Left ventricle myocardium inferior (tissue), 1 donor: Measurements from ENCODE around the gene GPRIN1. TPM values are rescaled to one million over a fixed set of nuclear protein-coding genes. Genes with fewer than 3 reads are reported as not detected.

Experiments
- DNase-seq: peaks from one replicate; pipeline ENCODE4 v3.0.0-alpha.2; 2020
- H3K27ac ChIP-seq: fragments of 200-600 bp; replicated peaks from 2 replicates; pipeline ENCODE4 v1.8.0; 2021
- H3K27me3 ChIP-seq: fragments of 200-600 bp; 2 replicates; pipeline ENCODE4 v1.8.0; 2021; ENCODE audit warnings: low read depth
- H3K36me3 ChIP-seq: fragments of 200-600 bp; 2 replicates; pipeline ENCODE4 v1.8.0; 2021
- H3K4me1 ChIP-seq: fragments of 200-600 bp; 2 replicates; pipeline ENCODE4 v1.8.0; 2021
- H3K4me3 ChIP-seq: fragments of 200-600 bp; 2 replicates; pipeline ENCODE4 v1.8.0; 2021; ENCODE audit warnings: mild to moderate bottlenecking, moderate library complexity
- H3K9me3 ChIP-seq: fragments of 200-600 bp; replicated peaks from 2 replicates; pipeline ENCODE4 v1.8.0; 2021
- intact Hi-C: fragments of 100-400 bp; cut with micrococcal nuclease; formaldehyde crosslinking; loops from one replicate; pipeline ENCODE4 v1.11.0; 2022
- total RNA-seq: library from RNA; stranded (reverse); fragmentation: NEBNext Ultra II Directional; extraction: Animal tissue kit (Norgen Biotek cat#: 25700); gene quantifications from one replicate; pipeline ENCODE4 v1.2.1, GENCODE V29; 2021
- TF ChIP-seq, protein P1 (sequence below): fragments of 200-600 bp; IDR thresholded peaks from 2 replicates; pipeline ENCODE4 v1.8.0; 2021; ENCODE audit warnings: antibody characterized with exemption, mild to moderate bottlenecking, borderline replicate concordance
- donor health status: DM: no; HTN: yes; CAD: no; lungs with severe emphysema.

GPRIN1 gene
- total RNA-seq, 1 donor from 2014 or later, result 0.58 TPM

DNA sequence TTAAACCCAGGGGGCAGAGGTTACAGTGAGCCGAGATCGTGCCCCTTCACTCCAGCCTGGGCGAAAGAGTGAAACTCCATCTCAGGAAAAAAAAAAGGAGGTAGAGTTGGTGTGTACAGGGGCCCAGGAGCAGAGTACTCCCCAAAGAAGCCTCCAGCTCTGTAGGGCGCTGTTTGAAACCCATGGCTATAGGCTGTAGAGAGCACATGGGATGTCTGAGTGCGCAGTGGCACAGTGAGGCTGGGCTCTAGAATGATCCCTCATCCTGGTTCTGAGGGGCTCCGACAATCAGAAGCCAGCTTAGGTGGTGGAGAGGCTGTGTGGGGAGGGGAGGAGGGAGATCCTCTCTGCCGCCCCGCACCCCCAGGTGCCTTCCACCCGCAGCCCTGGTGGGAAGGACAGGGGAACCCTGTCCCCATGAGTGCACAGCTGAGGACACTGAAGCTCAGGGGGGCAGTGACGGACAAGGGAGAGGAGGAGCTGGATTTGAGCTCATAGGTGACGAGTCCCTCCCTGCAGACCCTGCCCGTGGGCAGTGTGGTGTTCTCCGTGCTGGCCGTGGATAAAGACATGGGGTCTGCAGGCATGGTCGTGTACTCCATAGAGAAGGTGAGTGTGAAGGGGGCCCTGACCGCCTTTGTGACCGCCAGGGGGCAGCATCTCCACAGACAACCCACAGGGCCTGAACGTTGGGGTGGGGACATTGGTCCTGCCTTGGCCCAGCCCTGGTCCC is 36.2 kb downstream of the GPRIN1 start:
- H3K4me3 ChIP-seq, result no peak overlapping the region
- H3K36me3 ChIP-seq, result no peaks in the 10 kb centered on the region
- H3K9me3 ChIP-seq, result no peaks in the 10 kb centered on the region
- H3K27me3 ChIP-seq, result peaks cover 70% of the 10 kb centered on the region
- TF ChIP-seq, protein P1, sequence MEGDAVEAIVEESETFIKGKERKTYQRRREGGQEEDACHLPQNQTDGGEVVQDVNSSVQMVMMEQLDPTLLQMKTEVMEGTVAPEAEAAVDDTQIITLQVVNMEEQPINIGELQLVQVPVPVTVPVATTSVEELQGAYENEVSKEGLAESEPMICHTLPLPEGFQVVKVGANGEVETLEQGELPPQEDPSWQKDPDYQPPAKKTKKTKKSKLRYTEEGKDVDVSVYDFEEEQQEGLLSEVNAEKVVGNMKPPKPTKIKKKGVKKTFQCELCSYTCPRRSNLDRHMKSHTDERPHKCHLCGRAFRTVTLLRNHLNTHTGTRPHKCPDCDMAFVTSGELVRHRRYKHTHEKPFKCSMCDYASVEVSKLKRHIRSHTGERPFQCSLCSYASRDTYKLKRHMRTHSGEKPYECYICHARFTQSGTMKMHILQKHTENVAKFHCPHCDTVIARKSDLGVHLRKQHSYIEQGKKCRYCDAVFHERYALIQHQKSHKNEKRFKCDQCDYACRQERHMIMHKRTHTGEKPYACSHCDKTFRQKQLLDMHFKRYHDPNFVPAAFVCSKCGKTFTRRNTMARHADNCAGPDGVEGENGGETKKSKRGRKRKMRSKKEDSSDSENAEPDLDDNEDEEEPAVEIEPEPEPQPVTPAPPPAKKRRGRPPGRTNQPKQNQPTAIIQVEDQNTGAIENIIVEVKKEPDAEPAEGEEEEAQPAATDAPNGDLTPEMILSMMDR, result peak; percentile 87
- intact Hi-C loops, result no loop called here
- no peak overlapping the region for H3K27ac ChIP-seq
- H3K4me1 ChIP-seq, result no peaks in the 10 kb centered on the region
- peak; percentile 70 for DNase-seq

DNA sequence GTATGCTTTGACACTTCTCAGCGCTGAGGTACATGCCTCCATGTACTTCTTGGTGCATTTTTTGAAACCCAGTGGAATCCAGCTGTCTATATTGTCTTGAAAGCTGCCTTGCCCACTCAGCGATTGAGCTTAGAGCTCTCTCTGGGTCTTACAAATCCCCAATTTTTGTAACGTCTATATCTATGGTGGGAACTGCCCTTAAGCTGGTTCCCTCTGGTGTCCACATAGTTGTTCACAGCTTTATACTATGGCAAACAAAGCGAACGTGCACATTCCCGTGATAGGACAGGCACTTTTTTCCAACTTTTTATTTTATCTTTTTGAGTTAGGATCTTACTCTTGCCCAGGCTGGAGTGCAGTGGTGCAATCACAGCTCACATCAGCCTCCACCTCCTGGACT is 39.9 kb downstream of the GPRIN1 start:
- Histone ChIP-seq H3K9me3 (no peaks in the 10 kb centered on the region), H3K27ac (no peak overlapping the region), H3K4me1 (no peaks in the 10 kb centered on the region), H3K27me3 (peaks cover 88% of the 10 kb centered on the region), H3K36me3 (no peaks in the 10 kb centered on the region), H3K4me3 (no peak overlapping the region)
- DNase-seq, result no peak
- TF ChIP-seq, protein P1, result no peak
- intact Hi-C loops, result no loop called here

DNA sequence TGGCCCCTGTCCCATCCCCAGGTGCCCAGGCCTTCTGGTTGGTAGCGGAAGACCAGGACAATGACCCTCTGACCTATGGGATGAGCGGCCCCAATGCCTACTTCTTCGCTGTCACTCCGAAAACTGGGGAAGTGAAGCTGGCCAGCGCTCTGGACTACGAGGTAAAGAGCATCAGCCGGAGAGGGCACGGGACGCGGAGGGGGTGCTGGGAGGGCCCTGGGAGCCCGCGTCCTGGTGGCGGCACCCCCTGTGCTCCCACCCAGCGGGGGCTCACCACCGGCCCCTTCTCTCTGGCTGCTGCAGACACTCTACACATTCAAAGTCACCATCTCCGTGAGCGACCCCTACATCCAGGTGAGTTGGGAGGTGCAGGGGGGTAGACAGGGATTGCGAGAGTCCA is 41.3 kb downstream of the GPRIN1 start:
- no peak for DNase-seq
- H3K36me3 ChIP-seq, result no peaks in the 10 kb centered on the region
- H3K4me3 ChIP-seq, result no peak overlapping the region
- H3K27ac ChIP-seq, result no peak overlapping the region
- TF ChIP-seq, protein P1, result no peak
- H3K27me3 ChIP-seq, result peaks cover 81% of the 10 kb centered on the region
- intact Hi-C loops, result no loop called here
- no peaks in the 10 kb centered on the region for H3K4me1 ChIP-seq
- no peaks in the 10 kb centered on the region for H3K9me3 ChIP-seq

DNA sequence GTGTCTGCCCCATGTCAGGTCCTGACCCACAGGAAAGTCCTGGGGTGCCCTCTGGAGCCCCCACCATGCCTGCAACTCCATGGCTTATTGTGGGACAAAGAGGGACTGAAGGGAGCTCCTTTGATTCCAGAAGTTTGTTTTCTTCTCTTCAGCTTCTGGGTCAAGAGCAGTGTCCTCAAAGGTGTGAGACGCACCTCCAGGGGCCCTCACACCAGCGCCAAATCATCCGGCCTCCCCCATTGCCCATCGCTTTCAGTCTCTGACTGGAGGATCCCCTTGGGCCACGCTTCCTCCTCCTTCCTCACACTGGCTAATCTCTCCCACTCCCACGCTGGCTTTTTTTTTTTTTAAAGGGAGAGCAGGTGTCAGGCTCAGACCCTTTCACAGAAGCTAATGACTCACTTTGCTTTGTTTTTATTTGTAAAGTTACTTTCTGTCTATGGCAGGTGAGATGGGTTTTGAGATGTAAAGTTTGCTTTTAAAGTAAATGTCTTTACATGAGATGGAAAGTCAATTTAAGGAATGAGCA is 44.1 kb downstream of the GPRIN1 start:
- TF ChIP-seq, protein P1, result no peak
- no peak overlapping the region for H3K4me3 ChIP-seq
- no peaks in the 10 kb centered on the region for H3K4me1 ChIP-seq
- H3K36me3 ChIP-seq, result no peaks in the 10 kb centered on the region
- no peak for DNase-seq
- peaks cover 82% of the 10 kb centered on the region for H3K27me3 ChIP-seq
- no peak overlapping the region for H3K27ac ChIP-seq
- intact Hi-C loops, result no loop called here
- H3K9me3 ChIP-seq, result no peaks in the 10 kb centered on the region

DNA sequence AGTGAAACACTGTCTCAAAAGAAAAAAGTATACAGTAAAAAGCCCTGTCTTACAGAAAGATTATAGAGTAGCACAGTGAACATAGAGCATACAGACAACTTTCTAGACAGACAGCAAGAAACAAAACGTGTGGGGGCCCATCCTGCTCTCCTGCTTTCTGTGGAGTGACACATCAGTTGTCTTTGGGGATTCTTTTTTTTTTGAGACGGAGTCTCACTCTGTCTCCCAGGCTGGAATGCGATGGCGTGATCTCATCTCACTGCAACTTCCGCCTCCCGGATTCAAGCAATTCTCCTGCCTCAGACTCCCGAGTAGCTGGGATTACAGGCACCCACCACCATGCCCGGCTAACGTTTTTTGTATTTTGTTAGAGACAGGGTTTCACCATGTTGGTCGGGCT is 46.0 kb downstream of the GPRIN1 start:
- Histone ChIP-seq H3K4me1 (no peaks in the 10 kb centered on the region), H3K27ac (no peak overlapping the region), H3K9me3 (no peaks in the 10 kb centered on the region), H3K27me3 (peaks cover 70% of the 10 kb centered on the region), H3K4me3 (no peak overlapping the region), H3K36me3 (no peaks in the 10 kb centered on the region)
- intact Hi-C loops, result no loop called here
- TF ChIP-seq, protein P1, result no peak
- DNase-seq, result no peak
